H1 (cell line): ENCODE results near the gene THEM5.

Experiments
- CBX5 ChIP-seq: fragments of 300-800, 300-1000 bp; sonication (generic); IDR thresholded peaks from 2 replicates; pipeline ENCODE4 v1.7.1; 2016; ENCODE audit warnings: antibody characterized with exemption, low read length, low read depth
- CBX8 ChIP-seq: fragments of 300-800, 300-1000 bp; sonication (generic); IDR thresholded peaks from 2 replicates; pipeline ENCODE4 v1.7.1; 2016; ENCODE audit warnings: low read depth, low read length, borderline replicate concordance
- HDAC2 ChIP-seq, 2 experiments: fragments of 300-600 bp in 1 of 2; sonication (generic) in 1 of 2; IDR thresholded peaks; 2 replicates each; pipeline ENCODE4 v1.6.1; 2011 to 2012; ENCODE audit warnings: low read depth in 2 of 2, low read length in 2 of 2, mild to moderate bottlenecking in 2 of 2, moderate library complexity in 2 of 2, borderline replicate concordance in 1 of 2, inconsistent platforms in 1 of 2
- MAFK ChIP-seq: IDR thresholded peaks from 2 replicates; pipeline ENCODE4 v1.6.1; 2012; ENCODE audit warnings: low read depth, mild to moderate bottlenecking, improper control_type of control experiment, low read length
- NRF1 ChIP-seq: IDR thresholded peaks from 2 replicates; pipeline ENCODE4 v1.6.1; 2011; ENCODE audit warnings: mild to moderate bottlenecking, low read depth, low read length, improper control_type of control experiment
- POLR2A ChIP-seq, 2 experiments: IDR thresholded peaks; 1 replicate in 1 of 2; 2 replicates in 1 of 2; pipeline ENCODE4 v1.6.1; 2011; ENCODE audit warnings: low read depth in 2 of 2, low read length in 2 of 2, mild to moderate bottlenecking in 2 of 2; ENCODE audit errors: control extremely low read depth in 1 of 2
- RAD21 ChIP-seq, 2 experiments: IDR thresholded peaks in 1 of 2; conservative IDR thresholded peaks in 1 of 2; 2 replicates each; pipeline ENCODE4 v1.6.1; 2011; ENCODE audit warnings: low read depth in 2 of 2, low read length in 2 of 2, improper control_type of control experiment in 1 of 2, inconsistent platforms in 1 of 2, mild to moderate bottlenecking in 1 of 2, moderate library complexity in 1 of 2
- TCF12 ChIP-seq: IDR thresholded peaks from 2 replicates; pipeline ENCODE4 v1.6.1; 2011; ENCODE audit warnings: low read depth, mild to moderate bottlenecking, low read length
- TF ChIP-seq, protein P1 (sequence below), 3 experiments: IDR thresholded peaks; 1 replicate in 2 of 3; 2 replicates in 1 of 3; pipeline versions ENCODE4 v1.5.1 to v1.6.1; 2011; ENCODE audit warnings: low read length in 3 of 3, mild to moderate bottlenecking in 3 of 3, inconsistent platforms in 2 of 3, low read depth in 1 of 3, moderate library complexity in 1 of 3; ENCODE audit not compliant: insufficient read depth in 1 of 3; ENCODE audit errors: control extremely low read depth in 1 of 3
- TF ChIP-seq, protein P2 (sequence below): IDR thresholded peaks from 2 replicates; pipeline ENCODE4 v1.6.1; 2011; ENCODE audit warnings: low read depth, mild to moderate bottlenecking, low read length; ENCODE audit not compliant: insufficient read depth

DNA sequence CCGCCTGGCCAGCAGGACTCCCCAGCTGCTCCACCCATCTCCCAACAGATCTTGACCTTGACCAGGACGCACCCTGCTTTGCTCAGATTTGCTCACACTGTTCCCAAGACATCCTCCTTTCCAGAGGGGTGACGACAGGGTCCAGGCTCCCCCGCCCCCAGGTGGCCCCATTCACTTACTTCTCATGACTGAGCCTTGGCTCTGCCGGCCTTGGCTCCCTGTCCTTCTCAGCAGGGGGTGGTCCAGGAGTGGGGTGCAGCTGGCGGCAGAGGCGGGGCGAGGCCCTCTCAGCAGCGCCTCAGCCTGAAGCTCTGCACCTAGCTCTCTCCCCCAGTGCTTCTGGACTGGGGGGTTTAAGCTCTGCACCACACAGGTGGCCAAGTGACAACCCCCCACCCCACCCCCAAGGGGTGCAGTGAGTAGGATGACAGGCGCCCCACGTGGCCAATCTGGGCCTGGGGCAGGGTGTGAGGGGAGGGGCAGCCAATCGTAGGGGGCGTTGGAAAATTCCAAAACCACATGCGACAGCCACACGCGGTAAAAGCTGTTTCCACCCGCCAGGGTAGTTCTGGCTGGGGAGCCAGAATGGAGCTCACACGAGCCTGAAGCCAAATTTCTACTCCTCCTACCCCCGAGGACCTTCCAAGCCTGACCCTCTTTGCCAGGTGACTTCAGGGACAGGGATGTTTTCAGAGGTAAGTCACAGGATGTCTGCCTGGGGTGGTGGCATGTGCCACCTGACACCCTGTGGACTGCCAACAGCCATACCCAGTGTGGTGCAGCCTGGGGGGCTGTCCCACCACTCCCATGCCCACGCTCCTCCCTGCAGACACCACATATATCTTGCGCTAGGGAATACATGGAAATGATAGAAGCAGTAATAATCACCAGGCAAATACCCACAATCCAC, 27.5 kb downstream of the THEM5 start:
- no peak for TF ChIP-seq TCF12
- TF ChIP-seq, protein P1, sequence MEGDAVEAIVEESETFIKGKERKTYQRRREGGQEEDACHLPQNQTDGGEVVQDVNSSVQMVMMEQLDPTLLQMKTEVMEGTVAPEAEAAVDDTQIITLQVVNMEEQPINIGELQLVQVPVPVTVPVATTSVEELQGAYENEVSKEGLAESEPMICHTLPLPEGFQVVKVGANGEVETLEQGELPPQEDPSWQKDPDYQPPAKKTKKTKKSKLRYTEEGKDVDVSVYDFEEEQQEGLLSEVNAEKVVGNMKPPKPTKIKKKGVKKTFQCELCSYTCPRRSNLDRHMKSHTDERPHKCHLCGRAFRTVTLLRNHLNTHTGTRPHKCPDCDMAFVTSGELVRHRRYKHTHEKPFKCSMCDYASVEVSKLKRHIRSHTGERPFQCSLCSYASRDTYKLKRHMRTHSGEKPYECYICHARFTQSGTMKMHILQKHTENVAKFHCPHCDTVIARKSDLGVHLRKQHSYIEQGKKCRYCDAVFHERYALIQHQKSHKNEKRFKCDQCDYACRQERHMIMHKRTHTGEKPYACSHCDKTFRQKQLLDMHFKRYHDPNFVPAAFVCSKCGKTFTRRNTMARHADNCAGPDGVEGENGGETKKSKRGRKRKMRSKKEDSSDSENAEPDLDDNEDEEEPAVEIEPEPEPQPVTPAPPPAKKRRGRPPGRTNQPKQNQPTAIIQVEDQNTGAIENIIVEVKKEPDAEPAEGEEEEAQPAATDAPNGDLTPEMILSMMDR (IDR thresholded peaks at IDR 0.05; ENCODE audit: control extremely low read depth in 1 of 3, insufficient read depth in 1 of 3, low read depth in 1 of 3, low read length in 3 of 3) = no peak; a peak in 1 of 4 replicates
- no peak for TF ChIP-seq MAFK
- TF ChIP-seq, protein P2, sequence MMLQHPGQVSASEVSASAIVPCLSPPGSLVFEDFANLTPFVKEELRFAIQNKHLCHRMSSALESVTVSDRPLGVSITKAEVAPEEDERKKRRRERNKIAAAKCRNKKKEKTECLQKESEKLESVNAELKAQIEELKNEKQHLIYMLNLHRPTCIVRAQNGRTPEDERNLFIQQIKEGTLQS = no peak
- no peak for TF ChIP-seq RAD21 (IDR thresholded peaks at IDR 0.05 in 1 of 2, conservative IDR thresholded peaks at IDR 0.05 in 1 of 2; ENCODE audit: low read depth in 2 of 2, low read length in 2 of 2)
- no peak for TF ChIP-seq POLR2A (IDR thresholded peaks at IDR 0.05; ENCODE audit: control extremely low read depth in 1 of 2, low read depth in 2 of 2, low read length in 2 of 2)
- TF ChIP-seq HDAC2 (IDR thresholded peaks at IDR 0.05; ENCODE audit: borderline replicate concordance in 1 of 2, low read depth in 2 of 2, low read length in 2 of 2) = no peak
- no peak for TF ChIP-seq CBX8
- TF ChIP-seq NRF1 = no peak
- TF ChIP-seq CBX5 = no peak
